GM13976 (cell line): ENCODE measurements around the gene PCDH17.

ENCODE experiments used
- DNase-seq: peaks from one replicate; pipeline ENCODE4 v3.0.0; 2012; ENCODE audit warnings: low spot score
- in situ Hi-C: fragments of 300-500 bp; cut with MboI; formaldehyde crosslinking; loops from one replicate; pipeline ENCODE4 v1.12.0; 2022; ENCODE audit warnings: low sequenced_read_pairs, mixed read lengths, inconsistent platforms; ENCODE audit not compliant: unreplicated experiment
- TF ChIP-seq, protein P1 (sequence below): IDR thresholded peaks from 2 replicates; pipeline ENCODE4 v1.5.1; 2012; ENCODE audit warnings: borderline replicate concordance, mild to moderate bottlenecking; ENCODE audit not compliant: insufficient read depth; ENCODE audit errors: extremely low read depth, missing control alignments, control extremely low read depth

The PCDH17 gene

DNA sequence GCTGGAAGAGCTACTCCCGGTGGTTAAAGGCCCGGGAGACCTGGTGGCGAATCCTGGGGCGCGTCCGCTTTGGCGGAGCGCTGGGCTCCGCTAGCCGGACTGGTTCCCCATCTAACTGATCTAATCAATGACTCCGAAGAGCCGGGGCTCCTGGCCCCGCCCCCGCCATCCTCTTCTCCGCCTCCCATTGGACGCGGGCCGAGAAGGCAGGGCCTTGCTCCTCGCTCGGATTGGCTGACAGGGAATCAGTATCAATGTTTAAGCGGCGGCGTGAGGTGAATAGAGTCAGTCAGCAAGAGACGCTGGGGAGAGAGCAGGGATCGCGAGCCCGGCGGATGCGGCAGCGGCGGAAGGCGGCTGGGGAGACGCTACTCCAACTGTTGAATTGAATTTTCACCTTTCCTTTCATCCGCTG lies 1.7 kb upstream of the PCDH17 start:
- in situ Hi-C loops: loop anchor here (25.0 kb wide), 1 partner anchor 1682 kb away; no protein-coding TSS in a partner anchor
- TF ChIP-seq, protein P1, sequence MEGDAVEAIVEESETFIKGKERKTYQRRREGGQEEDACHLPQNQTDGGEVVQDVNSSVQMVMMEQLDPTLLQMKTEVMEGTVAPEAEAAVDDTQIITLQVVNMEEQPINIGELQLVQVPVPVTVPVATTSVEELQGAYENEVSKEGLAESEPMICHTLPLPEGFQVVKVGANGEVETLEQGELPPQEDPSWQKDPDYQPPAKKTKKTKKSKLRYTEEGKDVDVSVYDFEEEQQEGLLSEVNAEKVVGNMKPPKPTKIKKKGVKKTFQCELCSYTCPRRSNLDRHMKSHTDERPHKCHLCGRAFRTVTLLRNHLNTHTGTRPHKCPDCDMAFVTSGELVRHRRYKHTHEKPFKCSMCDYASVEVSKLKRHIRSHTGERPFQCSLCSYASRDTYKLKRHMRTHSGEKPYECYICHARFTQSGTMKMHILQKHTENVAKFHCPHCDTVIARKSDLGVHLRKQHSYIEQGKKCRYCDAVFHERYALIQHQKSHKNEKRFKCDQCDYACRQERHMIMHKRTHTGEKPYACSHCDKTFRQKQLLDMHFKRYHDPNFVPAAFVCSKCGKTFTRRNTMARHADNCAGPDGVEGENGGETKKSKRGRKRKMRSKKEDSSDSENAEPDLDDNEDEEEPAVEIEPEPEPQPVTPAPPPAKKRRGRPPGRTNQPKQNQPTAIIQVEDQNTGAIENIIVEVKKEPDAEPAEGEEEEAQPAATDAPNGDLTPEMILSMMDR: no peak
- peak; percentile 41 for DNase-seq

- TF ChIP-seq, protein P1: no peak
- in situ Hi-C loops: loop anchor here (25.0 kb wide), 1 partner anchor 1681 kb away; no protein-coding TSS in a partner anchor
- DNase-seq: peak; percentile 35
Observed at GRCh38 chr13:57630661-57631595, 616 bp upstream of the PCDH17 start.

DNA sequence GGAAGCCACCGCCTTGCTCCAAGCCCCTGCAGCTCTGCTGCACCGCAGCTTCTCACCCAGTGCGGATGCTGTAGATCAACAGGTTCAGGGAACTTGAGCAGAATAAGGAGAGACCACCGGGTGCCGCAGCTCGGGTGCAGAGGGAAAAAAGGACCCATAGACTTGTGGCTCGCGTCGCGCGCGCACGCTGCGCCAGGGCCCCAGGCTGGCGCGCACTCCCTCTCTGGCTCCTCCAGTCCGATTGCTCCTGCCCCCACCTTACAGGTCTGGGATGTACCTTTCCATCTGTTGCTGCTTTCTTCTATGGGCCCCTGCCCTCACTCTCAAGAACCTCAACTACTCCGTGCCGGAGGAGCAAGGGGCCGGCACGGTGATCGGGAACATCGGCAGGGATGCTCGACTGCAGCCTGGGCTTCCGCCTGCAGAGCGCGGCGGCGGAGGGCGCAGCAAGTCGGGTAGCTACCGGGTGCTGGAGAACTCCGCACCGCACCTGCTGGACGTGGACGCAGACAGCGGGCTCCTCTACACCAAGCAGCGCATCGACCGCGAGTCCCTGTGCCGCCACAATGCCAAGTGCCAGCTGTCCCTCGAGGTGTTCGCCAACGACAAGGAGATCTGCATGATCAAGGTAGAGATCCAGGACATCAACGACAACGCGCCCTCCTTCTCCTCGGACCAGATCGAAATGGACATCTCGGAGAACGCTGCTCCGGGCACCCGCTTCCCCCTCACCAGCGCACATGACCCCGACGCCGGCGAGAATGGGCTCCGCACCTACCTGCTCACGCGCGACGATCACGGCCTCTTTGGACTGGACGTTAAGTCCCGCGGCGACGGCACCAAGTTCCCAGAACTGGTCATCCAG lies 964 bp downstream of the PCDH17 start:
- TF ChIP-seq, protein P1: no peak
- peak; percentile 24 for DNase-seq
- in situ Hi-C loops: loop anchor here (25.0 kb wide), 1 partner anchor 1680 kb away; no protein-coding TSS in a partner anchor

DNA sequence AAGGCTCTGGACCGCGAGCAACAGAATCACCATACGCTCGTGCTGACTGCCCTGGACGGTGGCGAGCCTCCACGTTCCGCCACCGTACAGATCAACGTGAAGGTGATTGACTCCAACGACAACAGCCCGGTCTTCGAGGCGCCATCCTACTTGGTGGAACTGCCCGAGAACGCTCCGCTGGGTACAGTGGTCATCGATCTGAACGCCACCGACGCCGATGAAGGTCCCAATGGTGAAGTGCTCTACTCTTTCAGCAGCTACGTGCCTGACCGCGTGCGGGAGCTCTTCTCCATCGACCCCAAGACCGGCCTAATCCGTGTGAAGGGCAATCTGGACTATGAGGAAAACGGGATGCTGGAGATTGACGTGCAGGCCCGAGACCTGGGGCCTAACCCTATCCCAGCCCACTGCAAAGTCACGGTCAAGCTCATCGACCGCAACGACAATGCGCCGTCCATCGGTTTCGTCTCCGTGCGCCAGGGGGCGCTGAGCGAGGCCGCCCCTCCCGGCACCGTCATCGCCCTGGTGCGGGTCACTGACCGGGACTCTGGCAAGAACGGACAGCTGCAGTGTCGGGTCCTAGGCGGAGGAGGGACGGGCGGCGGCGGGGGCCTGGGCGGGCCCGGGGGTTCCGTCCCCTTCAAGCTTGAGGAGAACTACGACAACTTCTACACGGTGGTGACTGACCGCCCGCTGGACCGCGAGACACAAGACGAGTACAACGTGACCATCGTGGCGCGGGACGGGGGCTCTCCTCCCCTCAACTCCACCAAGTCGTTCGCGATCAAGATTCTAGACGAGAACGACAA lies 1.8 kb downstream of the PCDH17 start:
- TF ChIP-seq, protein P1: no peak
- peak; percentile 15 for DNase-seq
- in situ Hi-C loops: loop anchor here (25.0 kb wide), 1 partner anchor 1679 kb away; no protein-coding TSS in a partner anchor

GRCh38 chr13:57633950-57634838 lies 2.6 kb downstream of the PCDH17 start:
- TF ChIP-seq, protein P1: no peak
- in situ Hi-C loops: loop anchor here (25.0 kb wide), 1 partner anchor 1678 kb away; no protein-coding TSS in a partner anchor
- DNase-seq: peak; percentile 13
